ENCODE data around the gene LUC7L3.

The LUC7L3 gene

GRCh38 chr17:50728881-50729765 lies 9.7 kb downstream of the LUC7L3 start:
- TF ChIP-seq, protein P1, sequence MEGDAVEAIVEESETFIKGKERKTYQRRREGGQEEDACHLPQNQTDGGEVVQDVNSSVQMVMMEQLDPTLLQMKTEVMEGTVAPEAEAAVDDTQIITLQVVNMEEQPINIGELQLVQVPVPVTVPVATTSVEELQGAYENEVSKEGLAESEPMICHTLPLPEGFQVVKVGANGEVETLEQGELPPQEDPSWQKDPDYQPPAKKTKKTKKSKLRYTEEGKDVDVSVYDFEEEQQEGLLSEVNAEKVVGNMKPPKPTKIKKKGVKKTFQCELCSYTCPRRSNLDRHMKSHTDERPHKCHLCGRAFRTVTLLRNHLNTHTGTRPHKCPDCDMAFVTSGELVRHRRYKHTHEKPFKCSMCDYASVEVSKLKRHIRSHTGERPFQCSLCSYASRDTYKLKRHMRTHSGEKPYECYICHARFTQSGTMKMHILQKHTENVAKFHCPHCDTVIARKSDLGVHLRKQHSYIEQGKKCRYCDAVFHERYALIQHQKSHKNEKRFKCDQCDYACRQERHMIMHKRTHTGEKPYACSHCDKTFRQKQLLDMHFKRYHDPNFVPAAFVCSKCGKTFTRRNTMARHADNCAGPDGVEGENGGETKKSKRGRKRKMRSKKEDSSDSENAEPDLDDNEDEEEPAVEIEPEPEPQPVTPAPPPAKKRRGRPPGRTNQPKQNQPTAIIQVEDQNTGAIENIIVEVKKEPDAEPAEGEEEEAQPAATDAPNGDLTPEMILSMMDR (IDR thresholded peaks at IDR 0.05; ENCODE audit: insufficient read depth, low read depth, low read length, missing control alignments), result no peak
- H3K4me3 ChIP-seq (ENCODE audit: low read length), result no peak overlapping the region
- DNase-seq (ENCODE audit: low read depth), result no peak

DNA sequence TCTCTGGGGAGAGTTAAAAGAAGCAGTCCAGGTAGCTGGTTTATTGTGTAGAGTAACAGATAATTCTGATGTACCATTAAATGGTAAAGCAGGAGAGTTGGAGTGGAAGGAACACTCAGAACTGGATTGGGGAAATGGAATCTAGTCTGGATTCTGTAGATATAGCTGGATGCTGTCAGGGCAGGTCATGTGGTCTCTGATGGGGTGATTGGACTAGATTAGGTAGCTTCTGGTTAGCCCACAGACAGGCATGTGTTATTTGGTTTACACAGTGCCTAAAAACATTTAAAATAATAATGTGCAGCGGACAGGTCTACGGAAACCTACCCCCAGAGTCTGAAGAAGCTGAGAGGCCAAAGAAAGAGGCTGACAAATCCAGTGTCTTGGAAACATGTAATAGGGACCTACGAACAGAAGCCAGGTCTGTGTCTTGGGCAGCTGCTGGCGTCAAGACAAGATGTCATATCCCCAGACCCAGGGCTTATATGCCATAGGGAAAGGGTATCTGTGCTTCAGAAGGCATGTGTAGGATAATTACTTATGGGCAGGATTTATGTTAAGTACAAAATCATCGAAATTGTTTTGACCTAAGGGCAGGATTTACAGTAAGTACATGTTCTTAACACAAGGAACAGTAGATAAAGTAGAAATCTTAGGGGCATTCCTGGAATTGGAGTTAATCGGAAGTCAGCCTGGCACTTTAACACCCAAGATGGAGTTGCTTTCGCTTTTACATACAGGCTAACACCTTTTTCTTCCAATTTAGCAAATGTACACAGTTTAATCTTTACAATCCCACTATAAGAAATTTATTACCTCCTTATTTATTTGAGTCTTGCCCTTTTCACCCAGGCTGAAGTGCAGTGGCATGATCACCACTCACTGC lies 12.4 kb downstream of the LUC7L3 start:
- TF ChIP-seq, protein P1 (IDR thresholded peaks at IDR 0.05; ENCODE audit: insufficient read depth, low read depth, low read length, missing control alignments), result no peak
- DNase-seq (ENCODE audit: low read depth), result no peak

DNA sequence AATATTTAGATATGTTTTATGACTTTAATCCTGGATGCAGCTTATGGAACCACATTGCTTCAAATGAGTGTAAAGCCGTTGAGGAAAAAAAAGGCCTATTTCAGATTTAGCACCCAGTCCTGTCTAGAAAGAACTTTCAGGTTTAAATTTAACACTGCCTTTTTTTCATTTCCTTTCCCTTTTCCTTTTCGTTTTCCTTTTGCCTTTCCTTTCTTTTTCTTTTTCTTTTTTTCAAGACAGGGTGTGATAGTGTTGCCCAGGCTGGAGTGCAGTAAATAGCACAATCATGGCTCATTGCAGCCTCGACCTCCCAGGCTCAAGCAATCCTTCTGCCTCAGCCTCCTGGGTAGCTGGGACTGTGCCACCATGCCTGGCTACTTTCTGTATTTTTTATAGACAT lies 15.9 kb downstream of the LUC7L3 start:
- DNase-seq (ENCODE audit: low read depth), result no peak
- TF ChIP-seq, protein P1 (IDR thresholded peaks at IDR 0.05; ENCODE audit: insufficient read depth, low read depth, low read length, missing control alignments), result no peak
- no peak overlapping the region for H3K4me3 ChIP-seq (ENCODE audit: low read length)

More for the DNA sequence above, 12.4 kb downstream of the LUC7L3 start:
- H3K4me3 ChIP-seq (ENCODE audit: low read length), result no peak overlapping the region

DNA sequence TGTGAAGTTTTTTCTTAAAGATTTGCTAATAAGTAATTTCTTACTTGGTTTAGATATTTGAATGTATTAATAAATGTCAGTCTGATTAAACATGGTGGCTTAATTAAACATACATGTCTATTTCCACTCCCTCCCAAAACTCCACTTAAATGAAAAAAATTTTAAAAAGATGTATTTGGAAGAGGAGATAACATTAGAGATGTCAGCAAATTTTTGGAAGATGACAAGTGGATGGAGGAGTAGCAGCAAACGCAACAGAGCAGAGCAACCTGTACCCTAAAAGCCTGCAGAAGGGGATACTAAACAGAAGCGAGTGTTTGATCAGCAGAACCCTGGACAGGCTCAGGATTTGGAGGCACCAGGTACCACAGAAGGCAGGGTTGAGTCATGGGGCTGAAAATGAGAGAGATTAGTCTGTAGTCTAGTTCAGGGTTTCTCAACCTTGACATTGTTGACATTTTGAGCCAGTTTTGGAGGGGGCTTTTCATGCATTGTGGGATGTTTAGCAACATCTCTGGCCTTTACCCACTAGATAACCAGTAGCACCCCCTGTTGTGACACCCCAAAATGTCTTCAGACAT lies 17.8 kb downstream of the LUC7L3 start:
- DNase-seq (ENCODE audit: low read depth), result no peak
- H3K4me3 ChIP-seq (ENCODE audit: low read length), result no peak overlapping the region
- TF ChIP-seq, protein P1 (IDR thresholded peaks at IDR 0.05; ENCODE audit: insufficient read depth, low read depth, low read length, missing control alignments), result no peak

DNA sequence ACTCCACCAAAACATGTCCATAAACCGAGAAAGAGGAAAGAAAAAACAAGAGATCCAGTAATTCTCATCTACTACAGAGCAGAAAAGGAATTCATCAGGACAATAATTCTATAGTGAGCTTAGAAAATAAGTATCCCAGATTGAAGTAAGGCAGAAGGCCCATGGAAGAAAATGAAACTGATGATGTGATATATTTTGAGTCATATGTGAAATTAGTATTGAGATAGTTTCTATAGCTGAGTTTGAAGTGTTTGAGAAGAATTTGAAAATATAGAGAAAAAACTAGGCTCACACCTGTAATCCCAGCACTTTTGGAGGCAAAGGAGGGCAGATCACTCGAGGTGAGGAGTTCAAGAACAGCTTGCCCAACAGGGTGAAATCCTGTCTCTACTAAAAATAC lies 19.7 kb downstream of the LUC7L3 start:
- DNase-seq (ENCODE audit: low read depth), result no peak
- no peak overlapping the region for H3K4me3 ChIP-seq (ENCODE audit: low read length)
- TF ChIP-seq, protein P1 (IDR thresholded peaks at IDR 0.05; ENCODE audit: insufficient read depth, low read depth, low read length, missing control alignments), result no peak

DNA sequence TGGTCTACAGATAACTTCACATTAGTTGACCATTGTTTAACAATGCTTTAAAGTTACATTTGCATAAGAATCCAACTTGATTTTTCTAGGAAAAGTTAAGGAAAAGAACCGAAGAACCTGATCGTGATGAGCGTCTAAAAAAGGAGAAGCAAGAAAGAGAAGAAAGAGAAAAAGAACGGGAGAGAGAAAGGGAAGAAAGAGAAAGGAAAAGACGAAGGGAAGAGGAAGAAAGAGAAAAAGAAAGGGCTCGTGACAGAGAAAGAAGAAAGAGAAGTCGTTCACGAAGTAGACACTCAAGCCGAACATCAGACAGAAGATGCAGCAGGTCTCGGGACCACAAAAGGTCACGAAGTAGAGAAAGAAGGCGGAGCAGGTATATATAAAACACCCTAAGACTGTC lies 26.2 kb downstream of the LUC7L3 start:
- DNase-seq (ENCODE audit: low read depth), result no peak
- no peak overlapping the region for H3K4me3 ChIP-seq (ENCODE audit: low read length)
- TF ChIP-seq, protein P1 (IDR thresholded peaks at IDR 0.05; ENCODE audit: insufficient read depth, low read depth, low read length, missing control alignments), result no peak

Measured in epithelial cell of esophagus (primary cell).